SHP77 (cell line): ENCODE data around the gene PAK2.
A peak's percentile ranks its signal among the peaks of the same experiment; 100 is the strongest.
"Not testable (repeated sequence)": the region's sequence is repeated elsewhere in the genome, so short reads cannot be mapped to it uniquely, and the experiment has no call there.

Experiments
- DNase-seq, 2 experiments: peaks; one replicate each; lab custom pipeline; 2025; lab: John Stamatoyannopoulos, UW

PAK2 gene

GRCh38 chr3:196739671-196740480, at the start of gene PAK2:
TSS of gene PAK2 (plus strand) at chr3:196739857. CDS start at chr3:196782647, 42,790 bp downstream.
- peak; percentile 43 to 58 for DNase-seq

- no peak for DNase-seq
These were observed 49.6 kb upstream of the PAK2 start for GRCh38 chr3:196689941-196690660.

DNA sequence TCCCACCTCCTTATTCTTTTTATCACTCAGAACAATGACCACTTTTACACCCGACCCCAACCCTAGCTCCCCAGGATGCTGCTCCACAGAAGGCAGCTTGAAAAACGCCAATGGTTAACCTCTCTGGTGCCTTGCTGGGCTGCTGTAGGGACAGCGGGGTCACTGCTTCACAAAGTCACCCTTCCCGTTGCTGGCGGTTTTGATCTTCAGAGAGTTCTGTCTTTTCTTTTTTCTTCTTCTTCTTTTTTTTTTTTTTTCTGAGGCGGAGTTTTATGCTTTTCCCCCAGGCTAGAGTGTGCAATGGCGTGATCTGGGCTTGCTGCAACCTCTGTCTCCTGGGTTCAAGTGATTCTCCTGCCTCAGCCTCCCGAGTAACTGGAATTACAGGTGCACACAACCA, 48.3 kb upstream of the PAK2 start:
- no peak for DNase-seq

DNA sequence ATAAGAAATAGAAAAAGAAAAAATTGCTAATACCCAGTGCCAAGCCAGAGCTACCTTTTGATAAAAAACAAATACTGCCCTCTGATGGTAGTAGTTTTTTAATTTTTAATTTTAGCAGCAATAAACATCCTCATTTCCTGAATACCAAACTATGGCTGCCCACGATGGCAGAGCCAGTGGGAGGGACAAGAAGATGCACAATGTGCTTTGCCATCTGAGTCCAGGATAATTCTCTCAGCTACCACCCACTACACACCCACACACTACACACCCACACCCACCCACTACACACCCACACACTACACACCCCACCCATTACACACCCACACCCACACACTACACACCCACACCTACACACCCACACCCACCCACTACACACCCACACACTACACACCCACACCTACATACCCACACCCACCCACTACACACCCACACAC, 45.4 kb upstream of the PAK2 start:
- no peak for DNase-seq

DNA sequence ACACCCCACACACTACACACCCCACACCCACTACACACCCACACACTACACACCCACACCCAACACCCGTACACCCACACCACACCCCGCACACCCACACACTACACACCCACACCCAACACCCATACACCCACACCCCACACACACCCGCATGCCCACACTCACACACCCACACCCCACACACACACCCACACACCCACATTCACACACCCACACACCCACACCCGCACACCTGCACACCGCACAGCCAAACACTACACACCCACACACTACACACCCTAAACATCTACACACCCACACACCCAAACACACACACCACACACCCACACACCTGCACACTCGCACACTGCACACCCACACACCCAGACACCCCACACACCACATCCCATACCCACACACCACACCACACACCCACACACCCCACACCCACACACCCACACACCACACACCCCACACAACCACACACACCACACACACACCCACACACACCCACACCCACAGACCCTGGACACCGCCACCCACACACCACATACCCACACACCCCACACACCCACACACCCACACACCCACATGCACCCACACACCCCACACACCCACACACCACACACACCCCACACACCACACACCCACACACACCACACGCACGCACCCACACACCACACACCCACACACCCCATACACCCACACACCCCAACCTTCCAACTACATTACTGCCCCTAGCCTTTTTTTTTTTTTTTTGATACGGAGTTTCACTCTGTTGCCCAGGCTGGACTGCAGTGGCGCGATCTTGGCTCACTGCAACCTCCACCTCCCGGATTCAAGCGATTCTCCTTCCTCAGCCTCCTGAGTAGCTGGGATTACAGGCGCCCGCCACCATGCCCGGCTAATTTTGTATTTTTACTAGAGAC, 44.5 kb upstream of the PAK2 start:
- DNase-seq: no peak

DNA sequence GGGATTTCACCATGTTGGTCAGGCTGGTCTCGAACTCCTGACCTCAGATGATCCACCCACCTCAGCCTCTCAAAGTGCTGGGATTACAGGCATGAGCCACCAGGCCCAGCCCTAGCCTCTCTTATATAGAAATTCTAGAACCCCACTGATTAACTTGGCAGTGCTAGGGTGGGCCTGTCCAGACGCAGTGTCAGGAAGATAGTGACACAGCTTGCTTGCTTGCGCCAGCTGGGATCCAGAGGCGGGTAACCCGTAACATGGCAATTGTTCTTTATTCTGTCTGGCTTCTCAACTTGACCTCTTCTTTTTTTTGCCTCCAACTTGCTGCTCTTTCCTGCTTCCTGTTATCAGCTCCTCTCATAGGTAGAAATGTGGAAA, 43.8 kb upstream of the PAK2 start:
- no peak for DNase-seq

- DNase-seq: no peak
These were observed 42.4 kb upstream of the PAK2 start for GRCh38 chr3:196697270-196697669.

DNA sequence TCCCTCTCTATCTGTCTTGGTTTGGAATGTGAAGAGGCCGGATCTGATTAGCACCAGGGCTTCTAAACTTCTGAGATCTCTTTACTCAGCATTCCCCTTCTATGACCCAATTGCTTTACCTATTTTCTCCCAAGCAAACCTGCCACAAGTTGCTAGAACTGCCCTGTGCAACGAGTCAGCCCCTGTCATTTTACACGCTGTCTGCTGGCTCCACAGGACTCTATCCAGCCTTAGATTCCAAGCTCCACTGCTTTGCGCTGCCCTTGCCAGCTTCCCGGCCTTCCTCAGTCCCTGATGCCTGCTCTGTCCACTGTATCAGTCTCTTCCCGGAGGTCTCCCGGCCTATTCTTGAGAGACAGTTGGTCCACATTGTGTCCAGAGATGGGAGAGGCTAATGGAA, 39.9 kb upstream of the PAK2 start:
- DNase-seq: no peak

DNA sequence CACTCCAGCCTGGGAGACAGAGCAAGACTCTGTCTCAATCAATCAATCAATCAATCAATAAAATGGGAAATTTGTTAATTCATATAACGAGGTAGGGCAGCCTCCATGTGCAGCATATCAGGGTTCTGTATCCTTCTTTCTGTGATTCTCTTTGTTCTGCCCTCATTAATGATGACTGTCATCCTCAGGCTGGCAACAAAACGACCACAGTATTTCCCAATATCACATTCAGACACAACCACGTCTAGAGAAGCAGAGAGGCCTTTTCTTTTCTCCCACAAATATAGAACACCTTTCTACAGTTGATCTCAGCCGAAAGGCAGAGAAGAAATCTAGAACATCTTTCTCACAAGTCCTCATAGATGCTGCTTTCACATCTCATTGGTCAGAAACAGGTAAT, 38.9 kb upstream of the PAK2 start:
- no peak for DNase-seq

DNA sequence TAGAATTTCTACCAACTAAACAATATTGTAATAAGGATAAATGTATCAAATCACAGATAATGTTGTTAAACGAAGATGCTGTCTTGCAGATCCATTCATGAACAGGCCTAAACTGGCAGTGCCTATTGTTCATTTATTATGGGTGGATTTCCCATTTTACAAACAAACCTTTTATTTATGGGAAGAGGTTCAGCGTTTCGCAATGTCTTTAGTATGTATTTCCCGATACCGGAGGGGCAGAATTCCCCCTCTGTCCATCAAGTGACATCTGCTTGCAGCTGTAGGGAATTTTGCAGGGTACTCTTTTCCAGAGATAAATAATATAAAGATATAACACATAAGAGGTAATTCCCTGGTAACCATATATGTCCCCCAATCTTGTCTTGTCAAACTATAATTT, 33.3 kb upstream of the PAK2 start:
- no peak for DNase-seq

- DNase-seq: no peak
These were observed 32.9 kb upstream of the PAK2 start for GRCh38 chr3:196706731-196707130.

GRCh38 chr3:196707566-196707965, 32.1 kb upstream of the PAK2 start:
- DNase-seq: no peak

DNA sequence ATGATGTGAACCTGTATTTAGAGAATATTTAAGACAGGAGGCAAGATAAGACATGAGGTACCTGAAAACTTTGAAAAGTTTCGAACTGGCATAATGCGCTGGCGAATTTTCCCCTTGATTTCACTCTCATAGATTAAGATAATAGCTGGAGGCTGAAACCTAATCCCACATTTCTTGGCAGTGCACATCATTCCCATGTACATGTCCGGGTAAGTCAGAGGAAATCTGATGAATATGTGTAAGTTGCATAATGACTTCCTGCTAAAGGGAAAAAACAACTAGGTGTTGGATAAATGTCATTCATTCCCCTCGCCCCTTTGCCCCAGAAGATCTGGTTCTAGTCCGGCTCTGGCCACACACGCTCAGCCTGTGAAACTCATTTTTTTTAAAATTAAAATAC, 31.2 kb upstream of the PAK2 start:
- no peak for DNase-seq

DNA sequence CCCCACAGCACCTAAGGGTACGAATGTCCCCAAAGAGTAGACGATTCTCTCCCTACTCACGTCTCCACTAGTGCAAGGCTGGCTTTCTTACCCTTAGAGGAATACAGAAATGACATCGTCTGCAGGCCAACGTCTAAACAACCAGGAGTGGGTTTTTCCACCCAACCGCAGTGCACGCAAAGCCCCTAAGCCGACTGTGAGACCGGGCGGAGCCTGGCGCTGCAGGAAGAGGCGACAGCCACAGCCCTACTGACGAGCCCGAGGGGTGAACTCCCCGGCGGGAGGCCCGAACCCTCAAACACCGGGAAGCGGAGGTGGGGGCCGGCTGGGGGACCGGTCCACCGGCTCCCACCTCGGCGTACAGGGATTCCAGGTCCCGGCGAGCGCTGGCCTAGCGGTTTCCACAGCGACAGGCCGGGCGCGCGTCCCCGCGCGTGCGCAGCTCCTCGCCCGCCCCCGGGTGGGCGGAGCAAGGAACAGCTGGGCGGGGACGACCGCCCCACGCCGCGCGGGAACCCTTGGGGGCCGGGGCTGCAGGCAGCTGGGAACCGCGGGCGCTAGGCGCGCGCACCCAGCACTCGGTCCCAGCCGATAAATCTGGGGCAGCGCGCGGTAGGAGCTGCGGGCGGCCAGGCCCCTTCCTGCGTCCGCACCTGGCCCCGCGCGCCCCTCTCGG, 27.7 kb upstream of the PAK2 start, which contains the start of the genes CEP19 and PIGX:
Gene CEP19 (minus strand): TSS at position 413 of the 676 bp plus-strand sequence. CDS start 3,593 bp downstream, outside the sequence.
Gene PIGX (plus strand): TSS at position 540 of the 676 bp plus-strand sequence.
- DNase-seq: peak; percentile 1 to 56

- DNase-seq: no peak
These were observed 26.9 kb upstream of the PAK2 start for GRCh38 chr3:196712514-196713413.

GRCh38 chr3:196717162-196717561, 22.5 kb upstream of the PAK2 start:
- DNase-seq: not testable (repeated sequence)

DNA sequence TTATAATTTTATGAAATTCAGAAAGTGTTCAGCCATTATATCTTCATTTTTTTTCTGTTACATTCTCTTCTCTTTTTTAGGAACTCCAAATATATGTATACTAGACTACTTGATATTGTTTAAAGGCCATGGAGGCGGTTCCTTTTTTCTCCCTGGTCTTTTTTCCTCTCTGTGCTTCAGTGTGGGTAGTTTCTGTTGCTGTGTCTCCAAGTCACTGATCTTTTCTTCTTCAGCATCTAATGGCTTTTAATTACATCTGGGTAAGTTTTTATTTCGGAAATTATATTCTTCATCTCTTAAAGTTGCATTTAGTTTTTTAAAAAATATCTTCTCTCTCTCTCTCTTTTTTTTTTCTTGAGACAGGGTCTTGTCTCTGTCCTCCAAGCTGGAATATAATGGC, 18.6 kb upstream of the PAK2 start:
- DNase-seq: no peak

GRCh38 chr3:196726788-196727675, 12.6 kb upstream of the PAK2 start:
- no peak for DNase-seq

DNA sequence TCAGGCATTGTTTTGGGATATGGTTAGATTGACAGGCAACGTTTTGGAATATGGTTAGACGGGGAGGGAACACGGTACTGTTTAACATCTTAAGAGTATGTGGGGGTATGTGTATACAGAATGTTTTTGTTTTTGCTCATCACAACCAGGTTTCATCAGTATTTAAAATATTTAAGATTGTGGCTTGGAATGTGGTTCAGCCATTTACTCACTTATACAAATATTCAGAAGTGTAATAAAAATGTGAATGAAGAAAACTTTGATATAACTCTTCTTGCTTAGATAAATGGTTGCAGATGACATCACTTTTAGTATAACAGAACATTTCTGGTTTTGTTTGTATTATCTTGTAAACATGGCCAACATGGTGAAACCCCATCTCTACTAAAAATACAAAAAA, 3.9 kb upstream of the PAK2 start:
- no peak for DNase-seq
